Activated CD8-positive, alpha-beta memory T cell treated with anti-CD3 and anti-CD28 coated beads for 1 hour (primary cell): Measurements from ENCODE around the gene GPR33.
A peak's percentile ranks its signal among the peaks of the same experiment; 100 is the strongest.
"Not testable (repeated sequence)": the region's sequence is repeated elsewhere in the genome, so short reads cannot be mapped to it uniquely, and the experiment has no call there.

Source experiments
- DNase-seq, 2 donors: peaks; one replicate each; pipeline ENCODE4 v3.0.0-alpha.2; 2020; ENCODE audit warnings: low read depth in 1 of 2; ENCODE audit errors: extremely low read depth in 1 of 2

The GPR33 gene

GRCh38 chr14:31461545-31461944 lies 26.3 kb downstream of the GPR33 start:
- DNase-seq, result no peak

GRCh38 chr14:31457665-31458659 lies 29.9 kb downstream of the GPR33 start:
- DNase-seq, result no peak

- peak; percentile 75 to 89 for DNase-seq
Measured at GRCh38 chr14:31456841-31457664, 30.8 kb downstream of the GPR33 start, which contains the start of gene DTD2. Gene DTD2, minus strand, starts transcription at chr14:31457506. Its CDS starts 113 bp downstream, at chr14:31457393.

- no peak for DNase-seq
Measured at GRCh38 chr14:31449971-31450610, 37.7 kb downstream of the GPR33 start.

GRCh38 chr14:31449136-31449535 lies 38.7 kb downstream of the GPR33 start:
- DNase-seq, result no peak

GRCh38 chr14:31445703-31446102 lies 42.1 kb downstream of the GPR33 start:
- DNase-seq, result no peak

- no peak for DNase-seq
Measured at GRCh38 chr14:31442284-31442683, 45.6 kb downstream of the GPR33 start.

GRCh38 chr14:31441273-31442111 lies 46.3 kb downstream of the GPR33 start:
- no peak for DNase-seq

GRCh38 chr14:31440280-31440679 lies 47.6 kb downstream of the GPR33 start:
- no peak for DNase-seq

GRCh38 chr14:31439561-31439960 lies 48.3 kb downstream of the GPR33 start:
- no peak for DNase-seq

GRCh38 chr14:31437045-31437691 lies 50.7 kb downstream of the GPR33 start:
- DNase-seq, result not testable (repeated sequence)

GRCh38 chr14:31435276-31435675 lies 52.6 kb downstream of the GPR33 start:
- DNase-seq, result no peak
